GM23248 (cell line): Measurements from ENCODE around the gene FAM131A. TPM values are rescaled to one million over a fixed set of nuclear protein-coding genes. Genes with fewer than 3 reads are reported as not detected.

ENCODE experiments used
- DNase-seq: peaks from one replicate; pipeline ENCODE4 v3.0.0-alpha.2; 2015
- H2AFZ ChIP-seq: fragments of 200-600 bp; sonication (generic); 2 replicates; pipeline ENCODE4 v1.6.1; 2016; ENCODE audit warnings: antibody characterized with exemption
- H3F3A ChIP-seq: fragments of 200-600 bp; sonication (generic); 2 replicates; pipeline ENCODE4 v1.6.1; 2016; ENCODE audit warnings: mild to moderate bottlenecking, antibody characterized with exemption, mixed run types; ENCODE audit not compliant: insufficient read depth
- H3K27ac ChIP-seq: fragments of 200-600 bp; sonication (generic); 2 replicates; pipeline ENCODE4 v1.5.1; 2016; ENCODE audit warnings: mild to moderate bottlenecking
- H3K27me3 ChIP-seq: fragments of 200-600 bp; sonication (generic); replicated peaks from 2 replicates; pipeline ENCODE4 v1.6.1; 2016; ENCODE audit warnings: mild to moderate bottlenecking; ENCODE audit not compliant: insufficient read depth
- H3K36me3 ChIP-seq: fragments of 200-600 bp; sonication (generic); 2 replicates; pipeline ENCODE4 v1.6.1; 2016; ENCODE audit warnings: low read depth, mild to moderate bottlenecking
- H3K4me1 ChIP-seq: fragments of 200-600 bp; sonication (generic); 2 replicates; pipeline ENCODE4 v1.6.1; 2016; ENCODE audit warnings: mild to moderate bottlenecking; ENCODE audit not compliant: insufficient read depth
- H3K4me2 ChIP-seq: fragments of 200-600 bp; sonication (generic); one replicate; pipeline ENCODE4 v1.6.1; 2016; ENCODE audit warnings: mild to moderate bottlenecking; ENCODE audit not compliant: unreplicated experiment
- H3K4me3 ChIP-seq: fragments of 200-600 bp; sonication (generic); 2 replicates; pipeline ENCODE4 v1.5.1; 2016; ENCODE audit warnings: mild to moderate bottlenecking
- H3K79me2 ChIP-seq: fragments of 200-600 bp; sonication (generic); 2 replicates; pipeline ENCODE4 v1.6.1; 2016; ENCODE audit warnings: mild to moderate bottlenecking; ENCODE audit not compliant: insufficient read depth
- H3K9ac ChIP-seq: fragments of 200-600 bp; sonication (generic); 2 replicates; pipeline ENCODE4 v1.6.1; 2016; ENCODE audit warnings: mild to moderate bottlenecking
- H3K9me2 ChIP-seq: fragments of 200-600 bp; sonication (generic); 2 replicates; pipeline ENCODE4 v1.6.1; 2016; ENCODE audit warnings: mixed run types, mild to moderate bottlenecking, moderate library complexity; ENCODE audit not compliant: insufficient read depth
- H3K9me3 ChIP-seq: fragments of 200-600 bp; sonication (generic); one replicate; pipeline ENCODE4 v1.6.1; 2017; ENCODE audit warnings: low read depth
- H4K20me1 ChIP-seq: fragments of 200-600 bp; sonication (generic); 2 replicates; pipeline ENCODE4 v1.6.0; 2016; ENCODE audit not compliant: insufficient read depth
- EZH2 ChIP-seq: fragments of 200-600 bp; sonication (generic); IDR thresholded peaks from 2 replicates; pipeline ENCODE4 v1.6.1; 2018; ENCODE audit warnings: antibody characterized with exemption, mild to moderate bottlenecking; ENCODE audit not compliant: insufficient read depth, poor library complexity, severe bottlenecking
- EZH2phosphoT487 ChIP-seq: fragments of 200-600 bp; sonication (generic); IDR thresholded peaks from 2 replicates; pipeline ENCODE4 v1.6.1; 2018; ENCODE audit warnings: antibody characterized with exemption, moderate library complexity, mild to moderate bottlenecking, low read depth; ENCODE audit not compliant: insufficient read depth
- WGBS, 2 experiments: methylation state at CpG; one replicate each; pipeline ENCODE4 v1.1.6; 2015 to 2017; ENCODE audit warnings: low lambda C conversion rate in 2 of 2, low coverage in 1 of 2; ENCODE audit errors: missing lambda C conversion rate in 2 of 2; 5-methylcytosine and 5-hydroxymethylcytosine counted together
- in situ Hi-C: fragments of 300-500 bp; cut with MboI; formaldehyde crosslinking; loops from 2 replicates; pipeline ENCODE4 v1.15.0; 2020
- polyA plus RNA-seq: library from polyadenylated mRNA; unstranded; fragments of >200 nt; fragmentation: Nextera tagmentation; extraction: Ambion mirVana; gene quantifications from 2 replicates; pipeline ENCODE4 v1.2.1, GENCODE V29; 2016
- total RNA-seq: library from RNA; depleted of rRNA; stranded (reverse); fragments of >200 nt; shearing (Covaris generic); gene quantifications from 2 replicates; pipeline ENCODE4 v1.2.3, GENCODE V29; 2014

Gene FAM131A
- total and polyA plus RNA-seq, 2 experiments from 2014 or later, result 7.0 to 24.5 TPM

- in situ Hi-C loops, result loop anchor here (25.0 kb wide), 1 partner anchor 436 kb away; no protein-coding TSS in a partner anchor
- no peak for DNase-seq
- no peaks in the 10 kb centered on the region for H3K79me2 ChIP-seq
- no peaks in the 10 kb centered on the region for H3K9me2 ChIP-seq
- no peaks in the 10 kb centered on the region for H3K9me3 ChIP-seq
- no peaks in the 10 kb centered on the region for H3K36me3 ChIP-seq
- 60 to 61% methylated on average over 9 of the region's 9 CpGs for WGBS, 2 experiments
- no peak overlapping the region for H3K9ac ChIP-seq
- no peak for TF ChIP-seq EZH2
- TF ChIP-seq EZH2phosphoT487, result no peak
- no peaks in the 10 kb centered on the region for H3K27me3 ChIP-seq
- H3K27ac ChIP-seq, result no peak overlapping the region
- no peaks in the 10 kb centered on the region for H3F3A ChIP-seq
- no peak overlapping the region for H2AFZ ChIP-seq
- H4K20me1 ChIP-seq, result no peaks in the 10 kb centered on the region
- no peak overlapping the region for H3K4me3 ChIP-seq
- no peaks in the 10 kb centered on the region for H3K4me1 ChIP-seq
- H3K4me2 ChIP-seq, result no peak overlapping the region
Measured at GRCh38 chr3:184351511-184352148, 14.2 kb downstream of the FAM131A start.

DNA sequence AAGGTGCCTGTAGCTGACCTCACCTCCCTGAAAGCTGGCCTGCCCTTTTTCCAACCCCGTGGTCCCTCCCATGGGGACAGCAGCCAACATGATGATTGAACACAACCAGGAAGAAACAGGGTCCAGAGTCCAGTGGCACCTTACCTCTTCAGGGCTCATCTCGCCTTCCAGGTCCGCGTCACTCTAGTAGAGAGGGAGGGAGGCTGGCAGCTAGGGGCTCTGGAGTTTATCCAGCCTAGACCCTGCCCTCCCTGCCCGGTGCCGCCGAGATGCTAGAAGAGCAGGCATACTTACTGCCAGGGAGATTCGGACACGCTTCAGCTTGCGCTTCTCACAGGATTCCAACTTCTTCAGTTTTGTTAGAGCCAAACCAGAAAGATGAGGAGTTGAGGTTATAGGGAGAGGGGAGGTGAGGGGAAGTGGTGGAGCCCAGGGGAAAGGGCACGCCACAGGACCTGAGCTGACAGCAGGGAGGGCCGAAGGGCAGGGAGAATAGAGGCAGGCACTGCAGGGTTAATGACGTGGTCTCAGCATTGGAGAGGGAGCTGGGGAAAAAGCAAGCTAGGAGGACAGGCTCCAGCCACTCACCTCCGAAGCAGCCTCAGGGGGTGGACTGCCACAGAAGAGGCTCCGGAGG, 14.9 kb downstream of the FAM131A start:
- no peaks in the 10 kb centered on the region for H3K9me2 ChIP-seq
- H3K9me3 ChIP-seq, result no peaks in the 10 kb centered on the region
- H3K4me2 ChIP-seq, result no peak overlapping the region
- H3K36me3 ChIP-seq, result no peaks in the 10 kb centered on the region
- no peaks in the 10 kb centered on the region for H4K20me1 ChIP-seq
- 89 to 90% methylated on average over 15 of the region's 15 CpGs for WGBS, 2 experiments
- H3K4me1 ChIP-seq, result no peaks in the 10 kb centered on the region
- in situ Hi-C loops, result loop anchor here (25.0 kb wide), 1 partner anchor 435 kb away; no protein-coding TSS in a partner anchor
- H2AFZ ChIP-seq, result no peak overlapping the region
- no peaks in the 10 kb centered on the region for H3F3A ChIP-seq
- TF ChIP-seq EZH2, result no peak
- TF ChIP-seq EZH2phosphoT487, result no peak
- no peak overlapping the region for H3K4me3 ChIP-seq
- no peak overlapping the region for H3K27ac ChIP-seq
- H3K9ac ChIP-seq, result no peak overlapping the region
- no peak for DNase-seq
- no peaks in the 10 kb centered on the region for H3K79me2 ChIP-seq
- no peaks in the 10 kb centered on the region for H3K27me3 ChIP-seq

GRCh38 chr3:184352897-184353545, 15.6 kb downstream of the FAM131A start:
- in situ Hi-C loops, result loop anchor here (25.0 kb wide), 1 partner anchor 434 kb away; no protein-coding TSS in a partner anchor
- Histone ChIP-seq H3K9me2 (no peaks in the 10 kb centered on the region), H2AFZ (no peak overlapping the region), H3K36me3 (no peaks in the 10 kb centered on the region), H3K9ac (no peak overlapping the region), H3K9me3 (no peaks in the 10 kb centered on the region), H3K27me3 (no peaks in the 10 kb centered on the region), H3K4me2 (no peak overlapping the region), H4K20me1 (no peaks in the 10 kb centered on the region), H3F3A (no peaks in the 10 kb centered on the region), H3K4me1 (no peaks in the 10 kb centered on the region), H3K27ac (no peak overlapping the region), H3K4me3 (no peak overlapping the region), H3K79me2 (no peaks in the 10 kb centered on the region)
- WGBS, 2 experiments, result 86 to 88% methylated on average over 11 of the region's 11 CpGs
- DNase-seq, result no peak
- TF ChIP-seq EZH2phosphoT487 (no peak), EZH2 (no peak)

DNA sequence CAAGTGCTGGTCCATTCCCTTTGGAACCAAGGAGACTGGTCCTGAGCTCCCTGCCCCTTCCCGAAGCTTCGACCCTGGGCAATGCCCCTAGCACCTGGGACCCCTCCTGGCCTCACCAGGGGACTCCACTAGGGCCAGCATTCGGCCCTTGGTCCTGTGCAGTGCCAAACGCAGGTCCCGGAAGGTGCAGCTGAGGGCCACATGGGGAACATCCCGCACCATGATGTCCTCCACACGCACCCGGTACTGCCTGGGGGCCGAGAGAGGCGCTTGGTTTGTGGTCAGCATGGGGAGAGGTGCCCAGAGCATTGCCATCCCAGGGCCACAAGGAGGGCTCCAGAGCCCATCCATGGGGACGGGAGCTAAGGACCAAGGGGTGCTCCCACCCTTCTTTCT, 16.1 kb downstream of the FAM131A start:
- in situ Hi-C loops, result loop anchor here (25.0 kb wide), 1 partner anchor 434 kb away; no protein-coding TSS in a partner anchor
- no peak overlapping the region for H3K4me2 ChIP-seq
- WGBS, 2 experiments, result 94 to 98% methylated on average over 11 of the region's 11 CpGs
- H3K4me1 ChIP-seq, result no peaks in the 10 kb centered on the region
- no peak overlapping the region for H3K9ac ChIP-seq
- H3K9me3 ChIP-seq, result no peaks in the 10 kb centered on the region
- no peaks in the 10 kb centered on the region for H3K27me3 ChIP-seq
- H3F3A ChIP-seq, result no peaks in the 10 kb centered on the region
- no peaks in the 10 kb centered on the region for H3K9me2 ChIP-seq
- no peaks in the 10 kb centered on the region for H4K20me1 ChIP-seq
- no peak for TF ChIP-seq EZH2phosphoT487
- no peaks in the 10 kb centered on the region for H3K36me3 ChIP-seq
- H2AFZ ChIP-seq, result no peak overlapping the region
- no peak overlapping the region for H3K27ac ChIP-seq
- DNase-seq, result no peak
- H3K79me2 ChIP-seq, result no peaks in the 10 kb centered on the region
- no peak overlapping the region for H3K4me3 ChIP-seq
